Fibroblast of pulmonary artery (primary cell): Measurements from ENCODE around the gene E2F6.

Experiments used
- DNase-seq: peaks from one replicate; pipeline ENCODE4 v3.0.0-alpha.2; 2010; ENCODE audit warnings: low read depth
- H3K4me3 ChIP-seq: replicated peaks from 2 replicates; pipeline ENCODE4 v1.5.1; 2011; ENCODE audit warnings: low read depth, mild to moderate bottlenecking, control low read depth, low read length, moderate library complexity
- TF ChIP-seq, protein P1 (sequence below): IDR thresholded peaks from 2 replicates; pipeline ENCODE4 v1.5.1; 2011; ENCODE audit warnings: mild to moderate bottlenecking, control low read depth, low read length, inconsistent platforms; ENCODE audit errors: missing control alignments

E2F6 gene

DNA sequence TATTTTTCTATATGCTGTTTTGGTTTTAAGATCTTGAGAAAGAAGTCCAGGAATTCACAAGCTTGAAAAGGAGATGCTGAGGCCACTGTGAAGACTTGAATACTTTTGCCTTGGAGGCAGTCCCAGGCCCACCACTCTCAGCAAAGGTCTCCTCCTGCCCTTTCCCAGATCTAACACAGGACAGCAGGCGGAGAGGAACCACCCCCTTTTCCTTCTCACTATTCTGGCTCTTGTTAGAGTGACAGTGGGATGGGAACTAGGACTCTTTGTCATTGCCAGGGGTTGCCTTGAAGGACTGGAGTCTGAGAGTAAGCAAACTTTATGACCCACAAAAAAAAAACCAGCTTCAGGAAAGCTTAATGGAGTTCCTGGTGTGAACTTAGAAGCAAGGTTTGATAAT is 54.7 kb downstream of the E2F6 start:
- DNase-seq = no peak
- H3K4me3 ChIP-seq = no peak overlapping the region
- TF ChIP-seq, protein P1, sequence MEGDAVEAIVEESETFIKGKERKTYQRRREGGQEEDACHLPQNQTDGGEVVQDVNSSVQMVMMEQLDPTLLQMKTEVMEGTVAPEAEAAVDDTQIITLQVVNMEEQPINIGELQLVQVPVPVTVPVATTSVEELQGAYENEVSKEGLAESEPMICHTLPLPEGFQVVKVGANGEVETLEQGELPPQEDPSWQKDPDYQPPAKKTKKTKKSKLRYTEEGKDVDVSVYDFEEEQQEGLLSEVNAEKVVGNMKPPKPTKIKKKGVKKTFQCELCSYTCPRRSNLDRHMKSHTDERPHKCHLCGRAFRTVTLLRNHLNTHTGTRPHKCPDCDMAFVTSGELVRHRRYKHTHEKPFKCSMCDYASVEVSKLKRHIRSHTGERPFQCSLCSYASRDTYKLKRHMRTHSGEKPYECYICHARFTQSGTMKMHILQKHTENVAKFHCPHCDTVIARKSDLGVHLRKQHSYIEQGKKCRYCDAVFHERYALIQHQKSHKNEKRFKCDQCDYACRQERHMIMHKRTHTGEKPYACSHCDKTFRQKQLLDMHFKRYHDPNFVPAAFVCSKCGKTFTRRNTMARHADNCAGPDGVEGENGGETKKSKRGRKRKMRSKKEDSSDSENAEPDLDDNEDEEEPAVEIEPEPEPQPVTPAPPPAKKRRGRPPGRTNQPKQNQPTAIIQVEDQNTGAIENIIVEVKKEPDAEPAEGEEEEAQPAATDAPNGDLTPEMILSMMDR = no peak

DNA sequence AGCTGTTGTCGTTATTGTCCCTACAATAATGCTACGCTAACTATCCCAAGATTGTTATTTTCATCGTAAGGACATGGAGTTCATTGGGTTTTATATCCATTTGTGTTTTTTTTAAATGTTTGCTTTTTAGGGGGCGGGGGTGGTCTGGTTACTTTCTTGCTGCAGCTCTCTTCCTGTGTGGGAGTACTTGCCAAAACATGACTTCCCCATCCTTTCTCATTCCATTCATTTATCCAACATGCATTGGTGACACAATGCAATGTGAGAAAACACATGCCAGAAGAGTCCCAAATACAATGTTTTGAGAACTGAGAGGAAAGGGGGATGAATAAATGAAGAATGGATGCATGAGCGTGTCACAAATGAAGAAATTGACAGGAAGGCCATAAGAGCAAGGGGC is 55.9 kb downstream of the E2F6 start:
- no peak overlapping the region for H3K4me3 ChIP-seq
- no peak for DNase-seq
- TF ChIP-seq, protein P1 = no peak

DNA sequence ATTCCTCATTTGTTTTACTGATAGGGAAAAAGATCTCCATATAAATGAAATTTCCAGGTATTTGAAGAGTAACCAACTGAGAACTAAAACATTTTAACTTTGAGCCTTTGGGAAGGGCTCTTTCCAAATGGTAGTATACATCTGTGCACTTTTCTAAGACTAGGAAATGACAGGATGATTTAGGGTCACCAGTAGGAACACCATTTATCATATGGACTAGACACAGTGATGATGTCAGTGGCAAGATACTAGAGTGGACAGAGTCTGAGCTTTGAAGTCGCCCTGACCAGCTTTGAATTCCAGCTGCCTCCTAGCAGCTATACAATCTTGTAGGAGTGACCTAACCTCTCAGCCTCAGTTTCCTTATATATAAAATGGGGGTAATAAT is 56.4 kb downstream of the E2F6 start:
- TF ChIP-seq, protein P1 = no peak
- no peak for DNase-seq
- no peak overlapping the region for H3K4me3 ChIP-seq

DNA sequence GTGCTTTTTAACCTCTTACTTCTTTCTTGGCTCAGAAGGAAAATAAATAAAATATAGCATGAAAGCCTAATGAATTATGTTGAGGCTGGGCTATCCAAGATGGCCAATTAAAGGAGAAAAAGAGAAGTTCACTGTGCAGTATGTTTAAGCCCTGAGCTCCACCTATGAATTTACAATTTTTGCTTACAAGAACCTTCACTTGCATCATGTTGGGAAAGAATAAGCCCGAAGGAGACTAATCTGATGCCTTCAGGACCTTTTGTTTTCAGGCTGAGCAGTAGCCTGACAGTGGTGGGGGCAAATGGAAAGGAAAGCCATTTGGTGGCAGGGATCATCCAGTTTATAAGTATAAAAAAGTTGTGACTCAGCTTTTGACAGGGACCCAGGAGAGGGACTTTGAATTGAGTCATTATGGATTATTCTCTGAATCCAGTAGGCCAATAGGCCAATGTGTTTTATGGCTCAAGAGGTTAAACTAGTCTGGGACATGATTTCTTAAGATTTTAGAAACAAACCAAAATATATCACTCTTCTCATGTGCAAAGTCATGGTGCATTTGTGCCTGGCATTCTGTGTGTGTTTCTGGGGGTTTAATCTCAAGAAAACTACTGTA is 56.9 kb downstream of the E2F6 start:
- DNase-seq = no peak
- TF ChIP-seq, protein P1 = no peak
- no peak overlapping the region for H3K4me3 ChIP-seq

DNA sequence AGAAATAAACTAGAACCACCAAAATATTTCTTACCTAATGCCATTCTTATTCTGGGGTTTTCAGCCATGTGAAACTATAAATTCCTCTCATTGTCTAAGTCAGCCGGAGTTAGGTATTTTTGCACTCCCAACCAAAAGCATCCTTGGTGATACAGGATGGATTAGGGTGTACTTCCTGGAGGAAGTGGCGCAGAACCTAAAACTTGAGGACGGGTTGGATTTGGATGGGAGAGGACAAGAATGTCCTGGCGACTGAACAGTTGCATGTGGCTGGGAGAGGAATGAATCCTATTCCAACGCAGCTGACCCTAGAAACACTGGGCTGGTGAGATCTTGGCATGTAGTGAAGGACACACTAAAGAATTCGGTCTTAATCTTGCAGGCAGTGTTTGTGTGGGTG is 58.5 kb downstream of the E2F6 start:
- DNase-seq = no peak
- no peak overlapping the region for H3K4me3 ChIP-seq
- TF ChIP-seq, protein P1 = no peak

DNA sequence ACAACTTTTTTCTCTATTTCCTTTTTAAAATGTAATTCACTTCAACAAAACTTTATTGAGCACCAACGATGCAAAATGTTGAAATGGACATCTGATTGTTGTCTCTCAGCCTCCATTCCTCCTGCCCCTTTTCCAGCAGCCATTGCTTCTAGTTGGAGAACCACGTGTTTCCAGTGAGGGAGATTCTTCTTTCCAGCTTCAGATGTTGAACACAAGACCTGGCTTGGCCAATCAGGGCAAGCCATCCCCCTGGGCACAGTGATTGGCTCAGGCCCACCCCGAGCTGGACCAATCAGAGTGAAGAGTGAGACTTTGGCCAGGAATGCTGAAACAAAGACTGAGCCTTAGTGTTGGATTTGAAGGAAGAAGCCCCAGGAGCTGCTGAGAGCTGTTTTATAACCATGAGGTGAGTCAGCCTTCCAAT is 59.0 kb downstream of the E2F6 start:
- peak; percentile 61 for DNase-seq
- H3K4me3 ChIP-seq = no peak overlapping the region
- TF ChIP-seq, protein P1 = no peak

DNA sequence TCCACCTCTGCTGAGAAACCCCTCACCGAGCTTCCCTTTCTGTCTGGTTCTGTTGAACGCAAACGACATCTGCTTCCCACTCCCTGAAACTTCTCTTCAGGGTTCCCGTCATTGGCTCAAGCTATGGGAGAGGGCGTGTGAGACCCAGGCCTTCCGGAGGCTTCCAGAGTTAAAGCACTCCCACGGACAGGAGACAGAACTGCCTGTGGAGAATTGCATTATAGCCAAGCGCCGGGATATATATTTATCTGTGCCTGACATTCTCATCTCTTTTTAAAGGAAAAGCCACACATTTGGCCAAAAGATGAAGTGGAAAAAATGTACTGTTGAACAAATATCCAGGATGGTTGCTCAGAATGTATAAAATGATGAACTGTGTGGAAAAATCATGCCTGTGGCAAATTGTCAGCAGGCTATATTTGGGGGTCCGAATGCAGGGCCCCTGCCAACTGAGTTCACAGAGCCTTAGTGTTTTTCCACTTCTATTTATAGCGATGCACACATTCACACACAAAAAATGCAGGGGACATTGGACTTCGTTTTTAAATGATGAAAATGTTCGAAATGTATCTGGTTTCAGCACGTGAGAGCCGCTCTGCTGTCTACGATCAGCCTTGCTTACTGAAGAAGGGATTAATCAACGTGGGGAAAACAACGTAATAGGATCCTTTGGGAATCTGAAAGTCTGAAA is 59.5 kb downstream of the E2F6 start:
- peak; percentile 61 for DNase-seq
- H3K4me3 ChIP-seq = no peak overlapping the region
- TF ChIP-seq, protein P1 = no peak
